Small intestine (tissue), 7 donors: ENCODE data around the gene CST1. TPM values are rescaled to one million over a fixed set of nuclear protein-coding genes. Genes with fewer than 3 reads are reported as not detected.
"Not testable (repeated sequence)": the region's sequence is repeated elsewhere in the genome, so short reads cannot be mapped to it uniquely, and the experiment has no call there.

Source experiments
- DNase-seq, 2 donors: peaks; one replicate each; pipeline versions ENCODE4 v3.0.0 to v3.0.0-alpha.2; 2013
- FAIRE-seq: peaks from 2 replicates; lab custom pipeline; 2012; peaks lifted over from hg19 to GRCh38; lab: Jason Lieb, UNC
- H3K27ac ChIP-seq, 3 donors: one replicate each; pipeline ENCODE4 v1.5.1; 2013; ENCODE audit warnings: low read length in 2 of 3, mild to moderate bottlenecking in 2 of 3, control low read depth in 1 of 3, inconsistent platforms in 1 of 3, low read depth in 1 of 3, moderate library complexity in 1 of 3
- H3K27me3 ChIP-seq, 3 donors: one replicate each; pipeline ENCODE4 v1.6.1; 2013; ENCODE audit warnings: low read length in 3 of 3, inconsistent platforms in 1 of 3; ENCODE audit not compliant: control insufficient read depth in 3 of 3, insufficient read depth in 3 of 3
- H3K36me3 ChIP-seq, 3 donors: one replicate each; pipeline ENCODE4 v1.6.1; 2013; ENCODE audit warnings: low read length in 3 of 3, inconsistent platforms in 1 of 3, low read depth in 1 of 3, mild to moderate bottlenecking in 1 of 3, moderate library complexity in 1 of 3; ENCODE audit not compliant: control insufficient read depth in 3 of 3, insufficient read depth in 2 of 3
- H3K4me1 ChIP-seq, 3 donors: one replicate each; pipeline ENCODE4 v1.6.1; 2013; ENCODE audit warnings: low read length in 2 of 3, inconsistent platforms in 1 of 3, low read depth in 1 of 3, mild to moderate bottlenecking in 1 of 3, moderate library complexity in 1 of 3; ENCODE audit not compliant: control insufficient read depth in 3 of 3, insufficient read depth in 2 of 3
- H3K4me3 ChIP-seq, 3 donors: one replicate each; pipeline ENCODE4 v1.5.1; 2013; ENCODE audit warnings: low read length in 3 of 3, control low read depth in 1 of 3, inconsistent platforms in 1 of 3, low read depth in 1 of 3, mild to moderate bottlenecking in 1 of 3, moderate library complexity in 1 of 3
- H3K9me3 ChIP-seq, 2 donors: one replicate each; pipeline ENCODE4 v1.6.1; 2013; ENCODE audit warnings: low read depth in 1 of 2, low read length in 1 of 2; ENCODE audit not compliant: control insufficient read depth in 2 of 2, insufficient read depth in 1 of 2
- WGBS, 3 donors: extraction: QIAGEN DNeasy Blood & Tissue Kit; methylation state at CpG; one replicate each; pipeline ENCODE4 v1.1.7; 2013; 5-methylcytosine and 5-hydroxymethylcytosine counted together
- polyA plus RNA-seq, 4 donors: library from polyadenylated mRNA; stranded (reverse) in 3 of 4; unstranded in 1 of 4; fragments of 200-250 nt in 3 of 4; fragments of 120-200 nt in 1 of 4; gene quantifications; one replicate each; pipeline versions ENCODE4 v1.2.1 to v1.2.3, GENCODE V29; 2013
- donor health status: healthy with polysubstance abuse.
- donor health status: control.
- donor health status: control.
- donor health status: Bipolar disorder and iron deficiency.
- donor health status: healthy.

CST1 gene
- polyA plus RNA-seq, 4 donors = not detected

GRCh38 chr20:23752481-23753193 lies 1.9 kb upstream of the CST1 start:
- WGBS, 3 donors = 75 to 80% (median 77%) methylated on average over 11 of the region's 11 CpGs
- Histone ChIP-seq H3K4me3 (no peak overlapping the region), H3K4me1 (no peaks in the 10 kb centered on the region), H3K36me3 (no peaks in the 10 kb centered on the region), H3K27me3 (no peaks in the 10 kb centered on the region), H3K9me3 (no peaks in the 10 kb centered on the region), H3K27ac (no peak overlapping the region)
- no peak for DNase-seq
- no peak for FAIRE-seq

- FAIRE-seq (no peak), DNase-seq (no peak)
- no peaks in the 10 kb centered on the region for H3K36me3 ChIP-seq
- H3K4me1 ChIP-seq = no peaks in the 10 kb centered on the region
- no peaks in the 10 kb centered on the region for H3K27me3 ChIP-seq
- H3K9me3 ChIP-seq = no peaks in the 10 kb centered on the region
- no peak overlapping the region for H3K27ac ChIP-seq
- no peak overlapping the region for H3K4me3 ChIP-seq
- 59 to 78% (median 67%) methylated on average over 4 of the region's 4 CpGs for WGBS, 3 donors
These were observed 1.3 kb upstream of the CST1 start for GRCh38 chr20:23752019-23752418.

- H3K9me3 ChIP-seq = no peaks in the 10 kb centered on the region
- WGBS, 3 donors = 67 to 75% (median 73%) methylated on average over 5 of the region's 5 CpGs
- H3K4me1 ChIP-seq = no peaks in the 10 kb centered on the region
- no peak overlapping the region for H3K27ac ChIP-seq
- FAIRE-seq (no peak), DNase-seq (no peak)
- H3K36me3 ChIP-seq = no peaks in the 10 kb centered on the region
- no peak overlapping the region for H3K4me3 ChIP-seq
- no peaks in the 10 kb centered on the region for H3K27me3 ChIP-seq
These were observed 989 bp downstream of the CST1 start for GRCh38 chr20:23749746-23750145.

GRCh38 chr20:23748975-23749374 lies 1.8 kb downstream of the CST1 start:
- H3K4me3 ChIP-seq, DNase-seq, H3K36me3 ChIP-seq, FAIRE-seq, H3K27ac ChIP-seq, H3K27me3 ChIP-seq, H3K4me1 ChIP-seq, H3K9me3 ChIP-seq: not testable (repeated sequence)
- 73 to 85% (median 82%) methylated on average over 8 to 10 of the region's 10 CpGs for WGBS, 3 donors

GRCh38 chr20:23747551-23747950 lies 3.2 kb downstream of the CST1 start:
- FAIRE-seq, H3K27me3 ChIP-seq, H3K9me3 ChIP-seq, H3K36me3 ChIP-seq, H3K4me3 ChIP-seq, DNase-seq, H3K4me1 ChIP-seq, H3K27ac ChIP-seq: not testable (repeated sequence)
- WGBS, 3 donors = 45 to 66% (median 46%) methylated on average over 7 of the region's 7 CpGs

- DNase-seq, H3K4me1 ChIP-seq, H3K9me3 ChIP-seq, H3K27ac ChIP-seq, H3K4me3 ChIP-seq, FAIRE-seq, H3K27me3 ChIP-seq, H3K36me3 ChIP-seq: not testable (repeated sequence)
- 54 to 67% (median 64%) methylated on average over 4 of the region's 4 CpGs for WGBS, 3 donors
These were observed 3.6 kb downstream of the CST1 start for GRCh38 chr20:23747092-23747491.

- H3K27me3 ChIP-seq = no peaks in the 10 kb centered on the region
- no peaks in the 10 kb centered on the region for H3K9me3 ChIP-seq
- no peak overlapping the region for H3K4me3 ChIP-seq
- no peak overlapping the region for H3K27ac ChIP-seq
- H3K4me1 ChIP-seq = no peaks in the 10 kb centered on the region
- FAIRE-seq (no peak), DNase-seq (no peak)
- H3K36me3 ChIP-seq = no peaks in the 10 kb centered on the region
- 67 to 79% (median 67%) methylated on average over 6 of the region's 6 CpGs for WGBS, 3 donors
These were observed 4.4 kb downstream of the CST1 start for GRCh38 chr20:23746321-23746720.

GRCh38 chr20:23745247-23745646 lies 5.5 kb downstream of the CST1 start:
- H3K9me3 ChIP-seq = no peaks in the 10 kb centered on the region
- FAIRE-seq = no peak
- no peaks in the 10 kb centered on the region for H3K27me3 ChIP-seq
- no peak for DNase-seq
- no peaks in the 10 kb centered on the region for H3K36me3 ChIP-seq
- H3K4me3 ChIP-seq = no peak overlapping the region
- no peak overlapping the region for H3K27ac ChIP-seq
- no peaks in the 10 kb centered on the region for H3K4me1 ChIP-seq
- 82 to 87% (median 84%) methylated on average over 2 of the region's 2 CpGs for WGBS, 3 donors

GRCh38 chr20:23744817-23745216 lies 5.9 kb downstream of the CST1 start:
- DNase-seq = no peak
- no peaks in the 10 kb centered on the region for H3K4me1 ChIP-seq
- H3K27me3 ChIP-seq = no peaks in the 10 kb centered on the region
- H3K36me3 ChIP-seq = no peaks in the 10 kb centered on the region
- WGBS, 3 donors = 26 to 44% (median 40%) methylated on average over 1 of the region's 1 CpG
- H3K4me3 ChIP-seq = no peak overlapping the region
- no peak overlapping the region for H3K27ac ChIP-seq
- FAIRE-seq = no peak
- no peaks in the 10 kb centered on the region for H3K9me3 ChIP-seq
